HG02759 (cell line): ENCODE measurements around the gene INPP4A.
A peak's percentile ranks its signal among the peaks of the same experiment; 100 is the strongest.

Experiments
- ATAC-seq: cut with Tn5 transposase; IDR thresholded peaks from one replicate; pipeline ENCODE4 v1.9.1; 2021; ENCODE audit warnings: mild to moderate bottlenecking, moderate library complexity; ENCODE audit not compliant: unreplicated experiment

The INPP4A gene

DNA sequence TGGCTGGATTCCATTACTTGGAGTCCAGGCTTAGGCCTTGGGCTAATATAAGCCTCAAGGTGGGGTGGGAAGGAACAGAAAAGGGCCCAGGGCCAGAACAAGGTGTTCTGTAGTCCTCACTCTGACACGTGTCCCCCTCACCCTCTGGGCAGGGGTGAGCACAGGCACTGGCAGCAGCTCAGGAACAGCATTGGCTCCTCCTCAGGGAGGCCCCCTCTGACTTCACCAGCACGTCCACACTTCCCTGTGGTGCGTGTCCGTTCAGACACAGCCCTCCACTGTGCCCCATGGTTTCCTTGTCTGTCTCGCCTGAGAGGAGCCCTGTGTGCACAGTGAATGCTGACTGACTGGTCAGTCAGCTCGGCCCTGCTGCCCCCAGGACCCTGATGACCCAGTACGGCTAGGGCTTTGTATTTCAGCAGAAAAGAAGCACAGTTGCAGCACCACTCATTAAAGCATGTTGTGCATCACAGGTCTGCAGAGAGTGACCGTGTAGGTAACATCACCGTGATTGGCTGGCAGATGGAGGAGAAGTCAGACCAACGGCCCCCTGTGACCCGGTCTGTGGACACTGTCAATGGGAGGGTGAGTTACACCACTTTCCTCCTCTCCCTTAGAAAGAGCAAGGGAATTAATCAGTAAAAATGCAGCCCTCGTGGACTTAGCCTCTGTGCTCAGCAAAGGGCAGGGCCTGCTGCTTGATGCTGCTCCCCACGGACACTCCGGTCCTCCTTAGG is 92.9 kb downstream of the INPP4A start:
- no peak for ATAC-seq

DNA sequence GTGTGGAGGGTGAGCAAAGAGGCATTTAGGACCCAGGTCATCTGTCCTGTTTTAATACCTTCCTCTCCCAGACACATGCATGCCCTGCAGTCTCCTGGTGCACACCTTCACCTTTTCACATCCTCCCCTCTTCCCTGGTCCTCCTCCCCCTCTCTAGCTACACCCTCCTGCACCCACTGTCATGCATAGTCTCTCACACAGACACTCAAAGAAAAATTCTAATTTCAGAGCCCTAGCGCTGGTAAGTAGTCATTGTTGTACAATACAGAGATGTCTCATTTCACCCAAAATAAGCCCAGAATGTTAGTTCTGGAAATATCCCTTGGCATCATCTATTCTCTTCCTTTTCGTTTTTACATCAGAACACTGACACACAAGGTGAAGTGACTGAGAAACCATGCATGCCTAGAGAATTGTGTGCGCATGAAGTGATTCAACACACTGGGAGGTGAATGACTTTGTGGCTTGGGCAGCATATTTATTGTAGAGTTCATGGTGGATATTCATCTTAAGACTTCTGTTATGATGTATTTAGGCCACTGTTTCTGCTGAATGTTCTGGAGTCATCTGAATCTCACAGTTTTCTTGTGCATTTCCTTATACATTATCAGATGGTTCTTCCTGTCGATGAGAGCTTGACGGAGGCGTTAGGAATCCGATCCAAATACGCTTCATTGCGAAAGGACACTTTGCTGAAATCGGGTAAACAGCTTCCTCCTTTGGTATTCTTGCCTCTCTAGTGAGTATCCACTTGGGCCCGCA is 93.8 kb downstream of the INPP4A start:
- no peak for ATAC-seq

DNA sequence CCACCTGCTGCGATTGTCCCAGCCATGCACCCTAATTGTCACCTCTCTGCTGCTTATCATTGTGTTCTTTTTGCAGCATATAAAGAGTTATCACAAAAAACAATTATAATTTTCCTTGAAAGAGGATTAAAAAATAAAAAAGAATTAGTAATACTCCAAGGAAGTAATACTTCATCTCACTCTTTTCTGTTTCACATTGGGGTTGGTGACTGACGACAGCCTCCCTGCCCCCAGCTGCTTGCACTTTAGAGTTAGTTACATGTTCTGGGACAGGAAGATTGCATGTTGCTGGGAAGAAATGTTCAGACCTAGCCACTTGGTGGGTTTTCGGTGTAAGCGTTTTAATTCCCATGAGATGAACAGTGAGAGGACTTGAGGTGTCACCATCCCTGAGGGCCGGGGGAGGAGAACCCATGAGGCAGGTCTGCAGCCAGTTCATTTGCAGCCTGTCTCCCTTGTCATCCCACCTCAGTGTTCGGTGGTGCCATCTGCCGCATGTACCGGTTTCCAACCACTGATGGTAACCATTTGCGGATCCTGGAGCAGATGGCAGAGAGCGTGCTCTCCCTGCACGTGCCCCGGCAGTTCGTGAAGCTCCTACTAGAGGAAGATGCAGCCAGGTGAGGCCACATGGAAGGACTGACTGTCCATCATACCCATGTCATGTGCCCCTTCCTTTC is 94.5 kb downstream of the INPP4A start:
- no peak for ATAC-seq

DNA sequence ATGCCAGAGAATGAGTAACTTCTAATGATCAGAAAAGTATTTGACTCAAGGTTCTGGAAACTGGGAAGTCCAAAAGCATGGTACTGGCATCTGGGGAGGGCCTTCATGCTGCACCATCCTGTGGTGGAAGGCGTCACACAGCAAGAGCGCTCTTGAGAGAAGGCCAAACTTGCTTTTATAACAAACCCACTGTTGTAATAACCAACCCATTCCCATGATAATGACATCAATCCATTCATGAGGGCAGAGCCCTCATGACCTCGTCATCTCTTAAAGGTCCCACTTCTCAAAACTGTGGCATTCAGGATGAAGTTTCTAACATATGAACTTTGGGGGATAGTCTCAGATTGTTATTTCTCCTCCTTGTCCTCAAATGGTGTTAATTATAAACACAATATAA is 95.9 kb downstream of the INPP4A start:
- ATAC-seq, result no peak

DNA sequence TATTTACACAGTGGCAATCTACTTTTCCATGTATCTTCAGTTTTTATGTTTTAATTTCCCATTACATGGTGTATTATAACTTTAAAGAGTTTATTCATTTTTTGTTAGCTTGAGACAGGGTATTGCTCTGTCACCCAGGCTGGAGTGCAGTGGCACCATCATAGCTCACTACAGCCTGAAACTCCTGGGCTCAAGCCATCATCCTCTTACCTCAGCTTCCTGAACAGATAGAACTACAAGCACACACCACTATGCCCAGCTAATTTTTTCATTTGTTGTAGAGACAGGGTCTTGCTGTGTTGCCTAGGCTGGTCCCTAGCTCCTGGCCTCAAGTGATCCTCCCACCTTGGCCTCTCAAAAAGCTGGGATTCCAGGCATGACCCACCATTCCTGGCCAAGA is 96.8 kb downstream of the INPP4A start:
- no peak for ATAC-seq

DNA sequence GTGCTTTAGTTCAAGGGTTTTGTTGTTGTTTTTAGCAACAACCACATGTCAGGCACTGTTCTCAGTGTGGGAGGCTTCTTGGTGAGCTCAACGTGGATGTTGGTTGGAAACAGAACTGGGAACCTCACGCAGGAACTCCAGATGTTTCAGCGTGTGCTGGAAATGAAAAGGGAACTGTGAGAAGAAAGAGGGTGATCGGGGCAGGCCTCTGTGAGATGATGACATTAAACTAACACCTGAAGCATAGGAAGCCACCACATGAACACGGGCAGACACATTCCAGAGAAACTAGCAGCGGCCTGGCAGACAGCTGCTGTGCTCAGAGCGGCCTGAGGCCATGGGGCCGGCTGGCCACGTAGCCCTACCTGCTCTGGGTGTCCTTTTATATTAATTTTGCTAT is 97.2 kb downstream of the INPP4A start:
- ATAC-seq, result no peak

DNA sequence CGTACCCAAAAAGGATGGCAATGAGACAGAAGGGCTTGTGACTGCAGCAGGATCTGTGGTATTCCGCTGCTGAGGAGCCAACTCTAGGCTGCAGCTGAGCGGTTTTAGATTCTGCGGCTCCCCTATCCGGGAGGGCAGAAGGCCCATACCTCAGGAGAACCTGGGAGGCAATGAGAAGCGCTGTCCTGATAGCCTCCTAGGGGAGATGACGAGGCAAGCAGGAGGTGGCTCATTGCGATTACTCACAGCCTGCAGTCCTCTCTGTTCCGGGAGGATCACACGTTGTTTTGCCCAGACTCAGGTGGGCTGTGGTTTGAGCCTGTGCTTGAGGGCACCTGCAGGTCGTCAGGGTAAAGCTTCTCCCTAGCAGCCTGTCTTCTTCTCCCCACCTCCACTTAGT is 98.6 kb downstream of the INPP4A start:
- no peak for ATAC-seq

DNA sequence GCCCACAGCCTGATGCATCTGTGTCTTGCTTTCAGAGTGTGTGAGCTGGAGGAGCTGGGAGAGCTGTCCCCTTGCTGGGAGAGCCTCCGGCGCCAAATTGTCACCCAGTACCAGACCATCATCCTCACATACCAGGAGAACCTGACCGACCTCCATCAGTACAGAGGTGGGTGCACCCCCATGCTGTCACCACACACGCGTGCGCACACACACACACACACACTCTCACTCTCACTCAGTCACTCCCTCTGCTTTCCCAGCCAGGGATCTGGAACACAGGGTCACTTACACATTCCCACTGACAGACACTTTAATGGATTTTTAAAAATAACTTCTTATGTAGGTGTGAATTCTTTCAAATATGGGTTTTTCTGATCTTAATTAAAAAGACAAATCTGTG is 99.2 kb downstream of the INPP4A start:
- ATAC-seq, result no peak

DNA sequence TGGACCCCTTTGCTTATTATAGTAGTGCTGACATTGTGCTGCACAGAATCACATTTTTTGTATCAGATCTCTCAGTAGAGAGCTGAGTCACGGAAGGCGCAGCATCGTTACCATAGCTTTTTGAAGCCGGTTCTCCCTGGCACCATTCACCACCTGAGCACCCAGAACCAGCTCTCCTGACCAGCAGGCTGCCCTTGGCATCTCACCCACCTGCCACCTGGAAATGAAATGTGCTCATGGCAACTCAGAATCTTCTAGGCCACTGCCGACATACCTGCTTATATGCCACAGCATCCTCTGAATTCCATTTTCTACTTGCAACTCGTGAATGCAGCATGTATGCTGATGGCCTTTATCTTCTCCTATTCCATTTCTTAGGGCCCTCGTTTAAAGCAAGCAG is 100.9 kb downstream of the INPP4A start:
- ATAC-seq, result no peak

DNA sequence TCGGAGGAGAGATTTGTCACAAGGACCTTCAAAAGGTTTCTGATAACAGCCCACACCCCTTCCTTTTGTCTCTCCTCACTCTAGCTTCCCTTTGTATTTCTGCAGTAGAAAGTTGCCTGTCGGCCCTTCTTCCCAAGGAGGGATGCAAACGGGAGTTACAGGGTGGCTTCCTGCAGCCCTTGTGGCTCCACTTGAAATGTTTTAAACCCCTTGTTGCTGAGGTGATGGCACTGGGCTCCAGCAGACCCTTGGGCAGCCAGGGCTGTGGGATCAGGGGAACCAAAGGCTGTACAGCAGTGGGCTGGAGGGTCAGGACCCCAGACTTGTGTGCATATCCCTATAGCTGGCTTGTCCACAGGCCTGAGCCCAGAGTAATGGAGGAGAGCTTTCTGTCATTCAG is 101.5 kb downstream of the INPP4A start:
- ATAC-seq, result no peak

DNA sequence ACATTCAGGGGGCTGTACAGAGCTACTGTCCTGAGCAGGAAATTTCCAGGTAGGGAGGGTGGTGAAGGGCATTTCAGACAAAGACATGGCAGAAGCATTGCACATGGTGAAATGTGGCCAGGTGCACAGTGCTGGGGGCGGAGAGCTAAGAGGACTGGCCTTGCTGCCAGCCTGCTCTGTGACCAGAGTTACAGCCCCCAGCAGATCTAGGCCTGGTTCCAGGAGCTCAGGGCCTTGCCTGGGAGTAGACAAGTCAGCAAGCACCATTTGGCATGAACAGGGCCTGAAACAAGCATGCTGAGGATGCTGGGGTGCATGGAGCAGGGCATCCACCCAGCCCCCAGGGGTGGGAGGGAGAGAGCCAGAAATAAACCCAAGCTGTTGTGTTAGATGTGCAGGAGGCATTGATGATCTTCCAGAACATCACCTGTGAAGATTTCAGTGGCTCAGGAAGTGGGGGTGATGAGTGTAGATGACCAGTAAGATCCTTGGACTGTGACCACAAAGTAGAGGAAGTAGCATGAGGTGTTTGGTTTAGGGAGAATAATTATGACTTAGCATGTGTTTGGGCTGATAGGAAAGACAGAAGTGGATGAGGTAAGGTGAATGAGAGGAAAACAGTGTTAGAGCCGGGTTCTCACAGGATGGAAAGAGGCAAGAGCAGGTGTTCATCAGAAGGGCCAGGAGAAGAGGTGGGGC is 102.6 kb downstream of the INPP4A start:
- peak; percentile 39 for ATAC-seq

DNA sequence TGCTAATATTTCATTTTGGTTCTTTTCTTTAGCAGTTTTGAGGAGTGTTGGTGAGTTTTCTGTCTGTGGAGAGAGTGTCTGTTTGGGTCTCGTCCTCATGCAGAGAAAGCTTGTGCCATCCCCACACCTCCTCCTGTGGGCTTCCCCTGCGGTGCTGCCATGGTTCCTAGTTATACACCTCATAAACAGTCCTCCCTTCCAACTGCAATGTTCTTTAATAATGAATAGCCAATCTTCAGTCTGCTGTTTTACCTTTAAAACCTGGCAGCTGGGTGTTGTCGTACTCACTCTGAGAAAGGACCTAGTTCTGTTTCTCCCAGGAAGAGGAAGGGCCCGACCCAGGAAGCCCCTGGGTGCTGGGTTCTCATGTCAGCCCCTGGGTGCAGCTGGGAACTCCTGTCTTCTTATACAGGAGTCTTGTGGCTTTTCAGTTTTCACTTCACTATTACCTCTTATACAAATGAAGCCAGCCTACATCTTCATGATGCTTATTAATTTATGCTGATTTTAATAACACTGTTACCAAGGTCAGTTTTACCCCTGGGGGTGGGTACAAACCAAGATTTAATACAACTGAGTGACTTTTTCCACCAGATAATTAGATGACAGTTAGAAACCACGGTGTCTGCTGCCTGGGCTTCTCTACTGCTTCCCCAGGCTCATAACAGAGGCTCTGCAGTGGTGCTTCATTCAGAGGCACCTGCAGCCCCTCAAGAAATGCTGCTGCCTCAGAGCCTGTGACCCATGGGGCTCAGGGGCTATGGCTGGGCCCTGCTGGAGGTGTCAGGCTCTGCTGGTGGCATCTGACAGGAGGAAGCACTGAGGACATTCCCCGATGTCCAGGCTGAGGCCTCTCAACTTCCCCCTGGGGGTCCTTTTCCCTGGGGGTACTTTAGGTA is 104.5 kb downstream of the INPP4A start:
- peak; percentile 58 for ATAC-seq

DNA sequence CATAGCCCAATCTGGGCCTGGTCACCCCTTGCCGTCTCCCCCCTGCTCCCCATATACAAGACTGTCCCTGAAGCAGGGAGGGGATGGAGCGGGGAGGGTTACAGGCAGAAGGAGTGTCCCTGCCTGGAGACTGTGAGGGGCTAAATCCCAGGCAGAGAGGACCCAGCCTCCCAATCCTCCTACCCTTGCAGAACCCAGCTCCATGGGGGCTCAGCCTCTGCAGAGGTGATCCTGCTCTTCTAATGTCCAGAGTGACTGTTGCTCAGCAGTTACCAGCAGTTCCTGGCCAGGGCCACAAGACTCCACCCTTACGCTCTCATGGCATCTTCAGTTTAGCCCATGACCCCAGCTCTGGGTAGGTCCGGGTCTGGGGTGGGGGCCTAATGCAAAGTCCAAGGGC is 105.5 kb downstream of the INPP4A start:
- ATAC-seq, result no peak

DNA sequence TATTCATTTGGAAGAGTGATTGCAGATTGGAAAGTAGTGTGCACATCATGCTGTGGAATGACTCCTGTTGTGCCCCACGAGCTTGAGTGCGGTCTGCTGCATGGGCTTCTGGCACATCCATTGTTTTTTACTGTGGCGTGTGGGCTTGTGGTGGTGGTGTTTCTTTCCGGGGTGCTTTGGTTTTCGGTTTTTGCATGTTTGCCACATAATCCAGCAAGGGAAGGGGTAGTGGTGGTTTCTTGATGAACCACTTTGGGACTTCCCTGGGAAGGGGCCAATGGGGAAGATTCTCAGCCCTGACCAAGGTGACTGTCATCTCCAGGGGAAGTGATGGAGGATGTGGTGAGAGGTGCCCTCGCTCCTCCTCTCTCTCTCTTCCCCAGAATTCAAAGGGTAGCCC is 106.7 kb downstream of the INPP4A start:
- ATAC-seq, result no peak

DNA sequence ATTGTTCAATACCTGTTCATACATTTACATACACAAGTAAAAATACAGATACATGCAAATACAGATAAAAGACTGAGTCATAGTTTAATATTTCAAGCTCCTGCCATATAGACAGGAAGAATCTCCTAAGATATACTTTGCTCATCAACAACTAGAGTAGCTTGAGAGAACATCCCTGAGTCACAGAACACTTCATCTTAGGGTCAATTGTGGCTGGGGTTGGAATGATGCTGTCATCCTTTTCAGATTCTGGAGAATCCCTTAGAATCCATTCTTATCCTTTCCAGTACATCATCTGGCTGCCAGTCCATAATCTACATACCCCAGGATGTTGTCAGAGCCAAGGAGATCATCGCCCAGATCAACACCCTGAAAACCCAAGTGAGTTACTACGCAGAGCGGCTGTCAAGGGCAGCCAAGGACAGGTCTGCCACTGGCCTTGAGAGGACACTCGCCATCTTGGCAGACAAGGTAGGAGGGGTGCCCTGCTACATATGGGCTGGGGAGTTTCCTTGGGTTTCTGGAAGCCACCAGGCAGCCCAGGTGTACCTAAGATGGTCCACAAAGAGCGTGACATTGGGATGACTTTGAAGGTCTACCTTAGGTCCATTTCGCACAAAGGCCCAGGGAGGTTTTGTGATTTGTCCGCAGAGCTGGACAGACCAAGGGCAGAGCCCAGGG is 108.0 kb downstream of the INPP4A start:
- ATAC-seq, result no peak

DNA sequence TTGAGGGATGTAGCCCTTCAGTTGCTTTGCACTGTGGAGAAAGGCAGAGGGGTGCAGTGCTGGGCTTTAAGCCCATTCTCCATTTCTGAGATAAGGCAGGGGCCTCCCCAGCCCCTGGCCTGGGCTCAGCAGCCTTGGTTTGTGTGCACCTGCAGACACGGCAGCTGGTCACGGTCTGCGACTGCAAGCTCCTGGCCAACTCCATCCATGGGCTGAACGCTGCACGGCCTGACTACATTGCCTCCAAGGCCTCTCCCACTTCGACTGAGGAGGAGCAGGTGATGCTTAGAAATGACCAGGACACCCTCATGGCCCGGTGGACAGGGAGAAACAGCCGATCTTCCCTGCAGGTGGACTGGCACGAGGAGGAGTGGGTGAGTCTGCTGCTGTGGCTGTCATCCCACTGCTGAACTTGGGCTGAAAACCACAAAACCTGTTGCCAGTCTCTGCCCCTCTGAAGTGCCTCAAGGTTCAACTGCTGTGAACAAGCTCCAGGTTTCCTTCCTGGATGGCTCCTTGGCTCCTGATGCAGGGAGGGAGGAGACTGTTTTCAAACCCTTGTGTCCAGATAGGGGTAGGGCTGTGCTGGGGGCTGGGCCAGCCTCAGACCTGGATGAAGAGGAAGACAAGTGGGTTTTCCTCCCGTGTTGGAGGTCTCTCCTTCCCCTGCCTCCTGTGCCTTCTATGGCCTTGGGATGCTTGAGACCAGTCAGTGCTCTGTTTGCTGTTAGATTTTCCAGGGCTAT is 109.6 kb downstream of the INPP4A start:
- ATAC-seq, result no peak

DNA sequence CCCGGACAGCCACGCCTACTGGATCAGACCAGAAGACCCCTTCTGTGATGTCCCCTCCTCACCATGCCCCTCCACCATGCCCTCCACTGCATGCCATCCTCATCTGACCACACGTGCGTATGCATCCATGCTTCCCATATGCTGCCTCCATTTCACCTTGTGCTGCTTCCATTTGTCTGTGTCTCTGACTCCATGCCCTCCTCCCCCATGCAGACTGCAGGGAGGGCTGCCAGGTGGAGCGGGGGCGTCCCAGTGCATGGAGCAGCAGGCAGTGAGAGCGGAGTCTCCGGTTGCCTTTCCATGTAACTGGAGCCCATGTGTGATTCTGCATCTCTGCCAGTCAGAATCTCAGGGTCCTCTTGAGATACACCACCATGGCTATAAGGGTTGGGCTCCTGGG is 111.0 kb downstream of the INPP4A start:
- ATAC-seq, result no peak

DNA sequence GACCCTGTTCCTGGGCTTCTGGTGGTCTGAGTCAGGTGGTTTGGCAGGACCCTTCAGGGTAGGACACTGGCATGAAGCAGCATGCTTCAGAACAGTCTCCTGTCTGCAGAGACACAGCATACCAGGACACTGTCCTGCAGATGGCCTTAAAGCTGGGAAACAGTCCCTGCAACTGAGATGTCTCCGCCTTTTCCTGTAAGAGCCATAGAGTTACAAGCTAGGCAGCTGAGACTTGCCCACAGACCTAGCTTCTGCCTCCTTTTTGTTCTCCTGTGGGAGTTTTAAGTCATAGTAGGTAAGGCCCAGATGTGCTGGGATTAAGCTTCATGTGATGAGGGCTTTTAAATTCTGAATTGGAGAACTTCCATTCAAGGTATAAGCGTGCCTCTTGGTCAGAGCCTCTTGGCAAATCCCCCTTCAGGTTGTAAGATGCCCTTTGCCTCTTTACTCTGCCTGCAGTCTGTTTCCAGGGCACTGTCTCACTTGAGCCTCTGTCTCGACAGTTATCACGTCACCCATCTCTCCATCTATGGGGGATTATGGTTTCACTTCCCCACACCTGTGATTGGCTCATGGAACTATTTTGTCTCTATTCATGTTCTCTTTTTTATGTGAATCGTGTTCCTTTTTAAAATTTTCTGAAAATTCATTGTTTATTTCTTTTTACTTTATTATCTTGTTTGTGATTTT is 111.8 kb downstream of the INPP4A start:
- ATAC-seq, result peak; percentile 84
